ENCODE results near the gene ZNF420. TPM values are rescaled to one million over a fixed set of nuclear protein-coding genes. Genes with fewer than 3 reads are reported as not detected.

Gene ZNF420
- total and polyA plus RNA-seq, 2 of the 8 experiments (the other 6 are each of a cell fraction or from before 2014, with no cell fraction given), result 1.7 to 8.8 TPM

GRCh38 chr19:37127999-37128820 lies 50.0 kb downstream of the ZNF420 start:
- H4K8ac ChIP-seq (ENCODE audit: extremely low read depth, insufficient read depth, low read length), result no peak overlapping the region
- no peaks in the 10 kb centered on the region for H3K23me2 ChIP-seq (ENCODE audit: low read depth, low read length)
- H3K79me1 ChIP-seq (ENCODE audit: low read depth, low read length), result no peaks in the 10 kb centered on the region
- no peak overlapping the region for H4K91ac ChIP-seq (replicated peaks; ENCODE audit: insufficient read length, low read length)
- H3K4me2 ChIP-seq (ENCODE audit: insufficient read depth in 1 of 2, low read depth in 2 of 2, low read length in 2 of 2), result no peak overlapping the region
- no peaks in the 10 kb centered on the region for H4K20me1 ChIP-seq (replicated peaks in 1 of 2; ENCODE audit: control insufficient read depth in 1 of 2, insufficient read depth in 2 of 2, low read length in 2 of 2)
- H3K79me2 ChIP-seq (ENCODE audit: control insufficient read depth in 1 of 2, insufficient read depth in 2 of 2, low read length in 2 of 2), result no peaks in the 10 kb centered on the region
- no peak overlapping the region for H2BK20ac ChIP-seq (ENCODE audit: low read length)
- H3K27me3 ChIP-seq (replicated peaks in 1 of 4; ENCODE audit: control insufficient read depth in 3 of 4, extremely low read depth in 1 of 4, insufficient read depth in 3 of 4, low read length in 3 of 4), result no peaks in the 10 kb centered on the region
- H3K4me1 ChIP-seq (replicated peaks in 1 of 4; ENCODE audit: control insufficient read depth in 3 of 4, insufficient read depth in 4 of 4, low read length in 3 of 4), result no peaks in the 10 kb centered on the region
- H3K4ac ChIP-seq (replicated peaks; ENCODE audit: insufficient read length, low read depth, low read length), result no peak overlapping the region
- no peak overlapping the region for H2BK120ac ChIP-seq (replicated peaks; ENCODE audit: low read depth, low read length)
- H3K4me3 ChIP-seq (ENCODE audit: extremely low read depth in 1 of 4, insufficient read depth in 2 of 4, low read depth in 3 of 4, low read length in 4 of 4), result peak overlapping the region in 1 of 4 experiments; percentile 28; a peak in 1 of 8 replicates
- peaks cover 3 to 30% (median 17%) of the 10 kb centered on the region in 4 experiments; a peak in 7 of 8 replicates for H3K36me3 ChIP-seq (ENCODE audit: control insufficient read depth in 2 of 4, insufficient read depth in 4 of 4, low read length in 3 of 4)
- H3K56ac ChIP-seq (replicated peaks; ENCODE audit: insufficient read length, low read depth, low read length), result no peak overlapping the region
- FAIRE-seq (no peak), DNase-seq (ENCODE audit: low read depth in 1 of 2, low spot score in 2 of 2) (no peak)
- H3K23ac ChIP-seq (ENCODE audit: insufficient read length), result no peak overlapping the region
- H2BK12ac ChIP-seq (ENCODE audit: low read depth, low read length), result no peak overlapping the region
- H2BK15ac ChIP-seq (ENCODE audit: low read length), result no peak overlapping the region
- no peak overlapping the region for H2AFZ ChIP-seq (ENCODE audit: low read length)
- H4K5ac ChIP-seq (ENCODE audit: insufficient read length, low read depth, low read length), result no peak overlapping the region
- H3K18ac ChIP-seq (ENCODE audit: extremely low read depth, low read length), result no peak overlapping the region
- no peak overlapping the region for H3K27ac ChIP-seq (ENCODE audit: low read depth, low read length)
- peak; percentile 97 for TF ChIP-seq ZNF274 (IDR thresholded peaks at IDR 0.05; ENCODE audit: borderline replicate concordance, extremely low read depth, low read length)
- TF ChIP-seq YY1 (IDR thresholded peaks at IDR 0.05; ENCODE audit: low read depth, low read length), result no peak
- TF ChIP-seq SP2 (IDR thresholded peaks at IDR 0.05; ENCODE audit: low read length), result no peak
- TF ChIP-seq SUZ12 (IDR thresholded peaks at IDR 0.05; ENCODE audit: low read length), result no peak
- no peak for TF ChIP-seq MAFK (IDR thresholded peaks at IDR 0.05; ENCODE audit: low read depth, low read length)
- 93% methylated on average over 12 of the region's 12 CpGs; no CpG with 5 or more reads in 1 of the 2 experiments for WGBS, 2 experiments (ENCODE audit: extremely low coverage in 1 of 2, insufficient coverage in 1 of 2, insufficient read length in 1 of 2, insufficient replicate concordance in 2 of 2, low coverage in 1 of 2, low lambda C conversion rate in 2 of 2, missing lambda C conversion rate in 1 of 2)
- H2BK5ac ChIP-seq (ENCODE audit: low read depth, low read length), result no peak overlapping the region
- H3K14ac ChIP-seq (ENCODE audit: insufficient read length), result no peak overlapping the region
- POLR2A ChIA-PET (ENCODE audit: partially characterized antibody), result no interaction called here
- CTCF ChIA-PET (ENCODE audit: partially characterized antibody), result no interaction called here
- H3K9ac ChIP-seq (replicated peaks in 1 of 4; ENCODE audit: extremely low read depth in 1 of 4, low read depth in 3 of 4, low read length in 3 of 4), result no peak overlapping the region
- no peak overlapping the region for H2AK5ac ChIP-seq (ENCODE audit: low read depth, low read length)
- peaks cover 84 to 96% of the 10 kb centered on the region in 2 experiments for H3K9me3 ChIP-seq (ENCODE audit: insufficient read depth in 2 of 2, low read depth in 1 of 2, low read length in 1 of 2)

Measured in H1 (cell line).